SK-N-SH (cell line): ENCODE data around the gene RPL26. TPM values are rescaled to one million over a fixed set of nuclear protein-coding genes. Genes with fewer than 3 reads are reported as not detected.
A peak's percentile ranks its signal among the peaks of the same experiment; 100 is the strongest.

Experiments used
- CTCF ChIA-PET: fragments of 300-600, 350-600 bp; formaldehyde crosslinking; extraction: SDS; loops from one replicate; lab custom pipeline; 2021; lab: Yijun Ruan, JAX
- POLR2A ChIA-PET: fragments of 350-600 bp; sonication (Branson Sonifier 250); formaldehyde crosslinking; extraction: SDS; loops from one replicate; lab custom pipeline; 2020; ENCODE audit warnings: antibody characterized with exemption, inconsistent platforms; lab: Yijun Ruan, JAX
- DNase-seq: peaks from one replicate; pipeline ENCODE4 v3.0.0; 2012
- H2AFZ ChIP-seq: fragments of 200-600 bp; sonication (generic); 2 replicates; pipeline ENCODE4 v1.8.1; 2016; ENCODE audit warnings: antibody characterized with exemption, mild to moderate bottlenecking, low read depth
- H3F3A ChIP-seq: fragments of 200-600 bp; sonication (generic); replicated peaks from 2 replicates; pipeline ENCODE3; 2016; ENCODE audit warnings: antibody characterized with exemption, mild to moderate bottlenecking; ENCODE audit not compliant: insufficient read depth
- H3K27ac ChIP-seq, 2 experiments: fragments of 200-500 bp in 1 of 2; fragments of 200-600 bp in 1 of 2; sonication (Bioruptor generic) in 1 of 2; sonication (generic), shearing (Covaris generic) in 1 of 2; 2 replicates each; pipeline versions ENCODE4 v1.5.1 to v1.6.1; 2014 to 2016; ENCODE audit warnings: low read depth in 2 of 2, inconsistent platforms in 1 of 2, low read length in 1 of 2, mild to moderate bottlenecking in 1 of 2, mixed read lengths in 1 of 2
- H3K27me3 ChIP-seq: fragments of 200-600 bp; sonication (generic), shearing (Covaris generic); 2 replicates; pipeline ENCODE4 v1.6.1; 2016; ENCODE audit warnings: mixed run types; ENCODE audit not compliant: insufficient read depth
- H3K36me3 ChIP-seq, 2 experiments: fragments of 200-500 bp in 1 of 2; fragments of 200-600 bp in 1 of 2; sonication (Bioruptor generic) in 1 of 2; sonication (generic) in 1 of 2; replicated peaks in 1 of 2; 2 replicates each; pipeline versions ENCODE3 to v1.5.1; 2014 to 2016; ENCODE audit warnings: low read length in 1 of 2, mild to moderate bottlenecking in 1 of 2; ENCODE audit not compliant: insufficient read depth in 2 of 2, control insufficient read depth in 1 of 2
- H3K4me1 ChIP-seq, 2 experiments: fragments of 200-500 bp in 1 of 2; fragments of 200-600 bp in 1 of 2; sonication (Bioruptor generic) in 1 of 2; sonication (generic), shearing (Covaris generic) in 1 of 2; 2 replicates each; pipeline versions ENCODE4 v1.5.1 to v1.6.1; 2014 to 2016; ENCODE audit warnings: low read depth in 1 of 2, low read length in 1 of 2, mixed run types in 1 of 2; ENCODE audit not compliant: insufficient read depth in 2 of 2, control insufficient read depth in 1 of 2
- H3K4me2 ChIP-seq: fragments of 200-600 bp; sonication (generic), shearing (Covaris generic); 2 replicates; pipeline ENCODE4 v1.6.1; 2017; ENCODE audit warnings: mixed run types
- H3K4me3 ChIP-seq, 2 experiments: fragments of 200-500 bp in 1 of 2; fragments of 200-600 bp in 1 of 2; sonication (Bioruptor generic) in 1 of 2; sonication (generic), shearing (Covaris generic) in 1 of 2; 2 replicates each; pipeline versions ENCODE4 v1.5.1 to v1.8.1; 2014 to 2016; ENCODE audit warnings: low read depth in 2 of 2, inconsistent platforms in 1 of 2, low read length in 1 of 2, mild to moderate bottlenecking in 1 of 2, mixed read lengths in 1 of 2, moderate library complexity in 1 of 2
- H3K79me2 ChIP-seq: fragments of 200-600 bp; sonication (generic); 2 replicates; pipeline ENCODE4 v1.8.1; 2017; ENCODE audit warnings: mild to moderate bottlenecking; ENCODE audit not compliant: insufficient read depth
- H3K9ac ChIP-seq: fragments of 200-600 bp; sonication (generic); 2 replicates; pipeline ENCODE4 v1.6.1; 2017; ENCODE audit warnings: mixed run types
- H3K9me2 ChIP-seq: fragments of 200-600 bp; sonication (generic); 2 replicates; pipeline ENCODE4 v1.6.1; 2017; ENCODE audit warnings: mixed run types
- H3K9me3 ChIP-seq: fragments of 200-600 bp; sonication (generic); 2 replicates; pipeline ENCODE4 v1.6.1; 2017; ENCODE audit warnings: mixed run types, mild to moderate bottlenecking, moderate library complexity
- H4K20me1 ChIP-seq: fragments of 200-600 bp; sonication (generic); 2 replicates; pipeline ENCODE4 v1.6.1; 2017; ENCODE audit warnings: mild to moderate bottlenecking, mixed run types; ENCODE audit not compliant: insufficient read depth
- EP300 ChIP-seq, 2 experiments: IDR thresholded peaks; 2 replicates each; pipeline versions ENCODE4 v1.4.0 to v1.6.1; 2012; ENCODE audit warnings: borderline replicate concordance in 1 of 2, low read depth in 1 of 2, low read length in 1 of 2
- EZH2phosphoT487 ChIP-seq: fragments of 200-600 bp; sonication (generic); IDR thresholded peaks from 2 replicates; pipeline ENCODE4 v1.6.1; 2017; ENCODE audit warnings: low read depth, mixed run types, mild to moderate bottlenecking, antibody characterized with exemption, moderate library complexity, borderline replicate concordance
- FOSL2 ChIP-seq: IDR thresholded peaks from 2 replicates; pipeline ENCODE4 v1.4.0; 2012; ENCODE audit warnings: low read depth, mild to moderate bottlenecking, moderate library complexity, borderline replicate concordance
- FOXM1 ChIP-seq: IDR thresholded peaks from 2 replicates; pipeline ENCODE4 v1.4.0; 2012; ENCODE audit warnings: low read depth, mild to moderate bottlenecking
- GABPA ChIP-seq: IDR thresholded peaks from 2 replicates; pipeline ENCODE4 v1.4.0; 2012; ENCODE audit warnings: low read depth, mild to moderate bottlenecking
- IRF3 ChIP-seq: fragments of 150-350 bp; IDR thresholded peaks from 2 replicates; pipeline ENCODE4 v1.6.1; 2016; ENCODE audit warnings: mild to moderate bottlenecking, low read depth, low read length
- JUND ChIP-seq: IDR thresholded peaks from 2 replicates; pipeline ENCODE4 v1.4.0; 2012
- MEF2A ChIP-seq: IDR thresholded peaks from 2 replicates; pipeline ENCODE4 v1.4.0; 2012; ENCODE audit warnings: low read depth, borderline replicate concordance
- MXI1 ChIP-seq: IDR thresholded peaks from 2 replicates; pipeline ENCODE4 v1.6.1; 2012; ENCODE audit warnings: mild to moderate bottlenecking, low read depth, low read length, improper control_type of control experiment
- NFIC ChIP-seq: IDR thresholded peaks from 2 replicates; pipeline ENCODE4 v1.4.0; 2012; ENCODE audit warnings: borderline replicate concordance
- POLR2AphosphoS5 ChIP-seq: IDR thresholded peaks from 2 replicates; pipeline ENCODE4 v1.6.1; 2012; ENCODE audit warnings: low read depth, low read length
- RXRA ChIP-seq: IDR thresholded peaks from 2 replicates; pipeline ENCODE4 v1.4.0; 2012; ENCODE audit warnings: low read depth, mild to moderate bottlenecking, borderline replicate concordance
- SMC3 ChIP-seq: IDR thresholded peaks from 2 replicates; pipeline ENCODE4 v1.6.1; 2012; ENCODE audit warnings: low read depth, low read length, improper control_type of control experiment
- TAF1 ChIP-seq: IDR thresholded peaks from 2 replicates; pipeline ENCODE4 v1.6.1; 2012; ENCODE audit warnings: low read depth, mild to moderate bottlenecking, low read length, moderate library complexity, borderline replicate concordance
- TCF12 ChIP-seq: IDR thresholded peaks from 2 replicates; pipeline ENCODE4 v1.4.0; 2012
- TEAD4 ChIP-seq: IDR thresholded peaks from 2 replicates; pipeline ENCODE4 v1.4.0; 2012; ENCODE audit warnings: mild to moderate bottlenecking, borderline replicate concordance; ENCODE audit not compliant: insufficient read depth
- USF1 ChIP-seq: IDR thresholded peaks from 2 replicates; pipeline ENCODE4 v1.4.0; 2012; ENCODE audit warnings: low read depth, borderline replicate concordance
- USF2 ChIP-seq: fragments of 150-350 bp; IDR thresholded peaks from 2 replicates; pipeline ENCODE4 v1.6.1; 2017; ENCODE audit warnings: antibody characterized with exemption, low read length, low read depth, borderline replicate concordance
- YY1 ChIP-seq: IDR thresholded peaks from 2 replicates; pipeline ENCODE4 v1.4.0; 2012; ENCODE audit warnings: low read depth, mild to moderate bottlenecking
- WGBS: methylation state at CpG from one replicate; pipeline ENCODE4 v1.1.6; 2017; ENCODE audit warnings: low lambda C conversion rate; 5-methylcytosine and 5-hydroxymethylcytosine counted together
- polyA plus RNA-seq, 3 experiments: library from polyadenylated mRNA; depleted of rRNA; stranded (reverse); fragments of >200 nt; gene quantifications; 2 replicates each; pipeline ENCODE4 v1.2.3, GENCODE V29; 2012
- TF ChIP-seq, protein P1 (sequence below): IDR thresholded peaks from 2 replicates; pipeline ENCODE4; 2012
- TF ChIP-seq, protein P2 (sequence below): IDR thresholded peaks from 2 replicates; pipeline ENCODE4 v1.4.0; 2012; ENCODE audit warnings: low read depth, borderline replicate concordance
- TF ChIP-seq, protein P3 (sequence below): IDR thresholded peaks from 2 replicates; pipeline ENCODE4 v1.4.0; 2012; ENCODE audit warnings: low read depth

Gene RPL26
- polyA plus RNA-seq, 1 of the 3 experiments (the other 2 are of a cell fraction) = 4,770 TPM

GRCh38 chr17:8384801-8385378 is 1.9 kb upstream of the RPL26 start:
- Histone ChIP-seq H3K36me3 (peaks cover 16 to 24% of the 10 kb centered on the region in 2 experiments), H3K9me3 (no peaks in the 10 kb centered on the region), H3K9me2 (no peaks in the 10 kb centered on the region), H3K4me3 (peak overlapping the region in 1 of 2 experiments; percentile 87; a peak in 2 of 4 replicates), H3K79me2 (peaks cover 32% of the 10 kb centered on the region), H2AFZ (no peak overlapping the region), H3K27ac (peak overlapping the region in 1 of 2 experiments; percentile 90; a peak in 3 of 4 replicates), H3K27me3 (no peaks in the 10 kb centered on the region), H4K20me1 (peaks cover 24% of the 10 kb centered on the region), H3K4me1 (peaks cover 20 to 25% of the 10 kb centered on the region in 2 experiments; a peak in 3 of 4 replicates), H3K4me2 (peak overlapping the region; percentile 98), H3K9ac (peak overlapping the region; percentile 90; the same call in 1 of the 2 replicates), H3F3A (peaks cover 49% of the 10 kb centered on the region)
- 33% methylated on average over 12 of the region's 12 CpGs for WGBS
- CTCF ChIA-PET = interaction anchor here (0.8 kb wide), 2 partner anchors 82 to 361 kb away, joined by 3 read pairs; no protein-coding TSS in a partner anchor
- DNase-seq = no peak
- POLR2A ChIA-PET = no interaction called here
- TF ChIP-seq RXRA (peak; percentile 88), YY1 (no peak), SMC3 (no peak), EP300 (IDR thresholded peaks at IDR 0.05; ENCODE audit: borderline replicate concordance in 1 of 2, low read depth in 1 of 2, low read length in 1 of 2) (peak in 1 of 2 experiments; percentile 35; a peak in 1 of 4 replicates), TEAD4 (peak; percentile 80), FOXM1 (no peak), TCF12 (peak; percentile 58), GABPA (no peak), MXI1 (no peak), USF1 (peak; percentile 14; the same call in 1 of the 2 replicates), TAF1 (no peak), FOSL2 (peak; percentile 25; the same call in 1 of the 2 replicates), JUND (peak; percentile 60; the same call in 1 of the 2 replicates), EZH2phosphoT487 (no peak), POLR2AphosphoS5 (no peak), NFIC (no peak; the same call in 1 of the 2 replicates), USF2 (no peak), MEF2A (0 out of 2 replicates have a peak, but pooled peaks have one; percentile 25), IRF3 (no peak)
- TF ChIP-seq, protein P1, sequence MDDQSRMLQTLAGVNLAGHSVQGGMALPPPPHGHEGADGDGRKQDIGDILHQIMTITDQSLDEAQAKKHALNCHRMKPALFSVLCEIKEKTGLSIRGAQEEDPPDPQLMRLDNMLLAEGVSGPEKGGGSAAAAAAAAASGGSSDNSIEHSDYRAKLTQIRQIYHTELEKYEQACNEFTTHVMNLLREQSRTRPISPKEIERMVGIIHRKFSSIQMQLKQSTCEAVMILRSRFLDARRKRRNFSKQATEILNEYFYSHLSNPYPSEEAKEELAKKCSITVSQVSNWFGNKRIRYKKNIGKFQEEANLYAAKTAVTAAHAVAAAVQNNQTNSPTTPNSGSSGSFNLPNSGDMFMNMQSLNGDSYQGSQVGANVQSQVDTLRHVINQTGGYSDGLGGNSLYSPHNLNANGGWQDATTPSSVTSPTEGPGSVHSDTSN = 0 out of 2 replicates have a peak, but pooled peaks have one; percentile 34
- TF ChIP-seq, protein P2, sequence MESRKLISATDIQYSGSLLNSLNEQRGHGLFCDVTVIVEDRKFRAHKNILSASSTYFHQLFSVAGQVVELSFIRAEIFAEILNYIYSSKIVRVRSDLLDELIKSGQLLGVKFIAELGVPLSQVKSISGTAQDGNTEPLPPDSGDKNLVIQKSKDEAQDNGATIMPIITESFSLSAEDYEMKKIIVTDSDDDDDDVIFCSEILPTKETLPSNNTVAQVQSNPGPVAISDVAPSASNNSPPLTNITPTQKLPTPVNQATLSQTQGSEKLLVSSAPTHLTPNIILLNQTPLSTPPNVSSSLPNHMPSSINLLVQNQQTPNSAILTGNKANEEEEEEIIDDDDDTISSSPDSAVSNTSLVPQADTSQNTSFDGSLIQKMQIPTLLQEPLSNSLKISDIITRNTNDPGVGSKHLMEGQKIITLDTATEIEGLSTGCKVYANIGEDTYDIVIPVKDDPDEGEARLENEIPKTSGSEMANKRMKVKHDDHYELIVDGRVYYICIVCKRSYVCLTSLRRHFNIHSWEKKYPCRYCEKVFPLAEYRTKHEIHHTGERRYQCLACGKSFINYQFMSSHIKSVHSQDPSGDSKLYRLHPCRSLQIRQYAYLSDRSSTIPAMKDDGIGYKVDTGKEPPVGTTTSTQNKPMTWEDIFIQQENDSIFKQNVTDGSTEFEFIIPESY = 0 out of 2 replicates have a peak, but pooled peaks have one; percentile 20
- TF ChIP-seq, protein P3, sequence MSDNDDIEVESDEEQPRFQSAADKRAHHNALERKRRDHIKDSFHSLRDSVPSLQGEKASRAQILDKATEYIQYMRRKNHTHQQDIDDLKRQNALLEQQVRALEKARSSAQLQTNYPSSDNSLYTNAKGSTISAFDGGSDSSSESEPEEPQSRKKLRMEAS = peak; percentile 97
